H7 (cell line): Measurements from ENCODE around the gene SYCP1. TPM values are rescaled to one million over a fixed set of nuclear protein-coding genes. Genes with fewer than 3 reads are reported as not detected.
"Not testable (repeated sequence)": the region's sequence is repeated elsewhere in the genome, so short reads cannot be mapped to it uniquely, and the experiment has no call there.

ENCODE experiments used
- DNase-seq: peaks from one replicate; pipeline ENCODE4 v3.0.0; 2012
- H3K27me3 ChIP-seq: 2 replicates; pipeline ENCODE4 v1.6.0; 2011; ENCODE audit warnings: mild to moderate bottlenecking, low read length; ENCODE audit not compliant: control insufficient read depth, insufficient read depth
- H3K36me3 ChIP-seq: replicated peaks from 2 replicates; pipeline ENCODE4 v1.5.1; 2011; ENCODE audit warnings: low read length; ENCODE audit not compliant: control insufficient read depth, insufficient read depth
- H3K4me3 ChIP-seq: 2 replicates; pipeline ENCODE4 v1.5.1; 2011; ENCODE audit warnings: low read depth, mild to moderate bottlenecking, control low read depth, low read length, moderate library complexity; ENCODE audit not compliant: insufficient read depth
- total RNA-seq: library from RNA; depleted of rRNA; stranded (reverse); fragments of >200 nt; shearing (Covaris generic); gene quantifications from 2 replicates; pipeline ENCODE4 v1.2.3, GENCODE V29; 2014; rRNA removed

Gene SYCP1, protein sequence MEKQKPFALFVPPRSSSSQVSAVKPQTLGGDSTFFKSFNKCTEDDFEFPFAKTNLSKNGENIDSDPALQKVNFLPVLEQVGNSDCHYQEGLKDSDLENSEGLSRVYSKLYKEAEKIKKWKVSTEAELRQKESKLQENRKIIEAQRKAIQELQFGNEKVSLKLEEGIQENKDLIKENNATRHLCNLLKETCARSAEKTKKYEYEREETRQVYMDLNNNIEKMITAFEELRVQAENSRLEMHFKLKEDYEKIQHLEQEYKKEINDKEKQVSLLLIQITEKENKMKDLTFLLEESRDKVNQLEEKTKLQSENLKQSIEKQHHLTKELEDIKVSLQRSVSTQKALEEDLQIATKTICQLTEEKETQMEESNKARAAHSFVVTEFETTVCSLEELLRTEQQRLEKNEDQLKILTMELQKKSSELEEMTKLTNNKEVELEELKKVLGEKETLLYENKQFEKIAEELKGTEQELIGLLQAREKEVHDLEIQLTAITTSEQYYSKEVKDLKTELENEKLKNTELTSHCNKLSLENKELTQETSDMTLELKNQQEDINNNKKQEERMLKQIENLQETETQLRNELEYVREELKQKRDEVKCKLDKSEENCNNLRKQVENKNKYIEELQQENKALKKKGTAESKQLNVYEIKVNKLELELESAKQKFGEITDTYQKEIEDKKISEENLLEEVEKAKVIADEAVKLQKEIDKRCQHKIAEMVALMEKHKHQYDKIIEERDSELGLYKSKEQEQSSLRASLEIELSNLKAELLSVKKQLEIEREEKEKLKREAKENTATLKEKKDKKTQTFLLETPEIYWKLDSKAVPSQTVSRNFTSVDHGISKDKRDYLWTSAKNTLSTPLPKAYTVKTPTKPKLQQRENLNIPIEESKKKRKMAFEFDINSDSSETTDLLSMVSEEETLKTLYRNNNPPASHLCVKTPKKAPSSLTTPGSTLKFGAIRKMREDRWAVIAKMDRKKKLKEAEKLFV
- total RNA-seq, result not detected in 2 replicates

DNA sequence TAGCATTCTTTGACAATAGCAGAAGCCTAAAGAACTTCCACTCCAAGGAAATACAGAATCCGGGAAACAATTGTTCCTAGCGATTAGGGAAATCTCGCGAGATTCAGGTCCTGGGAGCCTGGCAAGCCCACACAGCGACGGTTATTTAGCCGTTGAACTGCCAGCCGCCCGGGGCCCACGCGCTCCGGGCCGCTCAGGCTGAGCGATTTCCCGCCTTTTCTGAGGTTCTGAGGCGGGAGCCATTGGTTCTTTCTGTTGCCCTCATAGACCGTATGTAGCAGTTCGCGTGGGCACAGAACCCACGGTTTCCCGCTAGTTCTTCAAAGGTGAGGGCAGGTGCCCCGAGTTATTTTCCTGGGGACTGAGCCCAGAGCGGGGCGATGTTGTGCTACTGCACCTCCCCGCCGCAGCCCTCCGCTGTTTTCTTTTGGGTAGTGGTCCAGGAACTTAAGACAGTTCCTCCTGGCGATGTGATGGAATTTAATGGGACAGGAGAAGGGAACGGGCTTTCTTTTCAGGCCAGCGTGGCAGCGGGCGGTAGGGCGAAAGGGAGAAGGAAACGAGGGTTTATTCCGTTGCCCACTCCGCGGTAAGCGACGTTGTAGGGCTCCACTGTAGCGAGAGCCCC, at the start of gene SYCP1:
Gene SYCP1 (plus strand): TSS at position 171 of the 628 bp plus-strand sequence. CDS start 602 bp downstream, outside the sequence.
- no peaks in the 10 kb centered on the region for H3K36me3 ChIP-seq
- peak; percentile 7 for DNase-seq
- H3K4me3 ChIP-seq, result peak within 1 kb of the TSS; percentile 22
- peaks cover 27% of the 10 kb centered on the region for H3K27me3 ChIP-seq

- Histone ChIP-seq H3K4me3 (no peak overlapping the region), H3K27me3 (no peaks in the 10 kb centered on the region), H3K36me3 (no peaks in the 10 kb centered on the region)
- no peak for DNase-seq
Measured at GRCh38 chr1:114819869-114820268, 34.8 kb upstream of the SYCP1 start.

DNA sequence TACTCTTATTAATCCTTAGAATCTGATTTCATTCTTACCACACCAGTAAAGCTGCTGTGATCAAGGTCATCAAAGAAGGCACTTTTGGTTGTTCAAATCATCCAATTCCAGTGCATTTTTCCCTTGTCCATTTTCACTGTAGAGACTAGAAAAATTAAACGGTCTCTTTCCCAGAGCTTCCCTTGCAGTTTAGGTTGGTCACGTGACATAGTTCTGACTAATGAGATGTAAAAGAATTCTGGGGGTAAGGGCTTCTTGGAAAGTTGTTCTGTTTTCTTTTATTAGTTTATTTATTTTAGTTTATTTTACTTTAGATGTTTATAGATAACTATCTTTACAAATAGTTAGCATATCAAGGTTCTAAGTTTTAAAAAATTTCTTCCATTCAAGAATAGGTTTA, 34.3 kb upstream of the SYCP1 start:
- H3K36me3 ChIP-seq, result no peaks in the 10 kb centered on the region
- H3K4me3 ChIP-seq, result no peak overlapping the region
- DNase-seq, result no peak
- H3K27me3 ChIP-seq, result no peaks in the 10 kb centered on the region

GRCh38 chr1:114821978-114822377, 32.7 kb upstream of the SYCP1 start:
- Histone ChIP-seq H3K36me3 (no peaks in the 10 kb centered on the region), H3K4me3 (no peak overlapping the region), H3K27me3 (no peaks in the 10 kb centered on the region)
- DNase-seq, result no peak

DNA sequence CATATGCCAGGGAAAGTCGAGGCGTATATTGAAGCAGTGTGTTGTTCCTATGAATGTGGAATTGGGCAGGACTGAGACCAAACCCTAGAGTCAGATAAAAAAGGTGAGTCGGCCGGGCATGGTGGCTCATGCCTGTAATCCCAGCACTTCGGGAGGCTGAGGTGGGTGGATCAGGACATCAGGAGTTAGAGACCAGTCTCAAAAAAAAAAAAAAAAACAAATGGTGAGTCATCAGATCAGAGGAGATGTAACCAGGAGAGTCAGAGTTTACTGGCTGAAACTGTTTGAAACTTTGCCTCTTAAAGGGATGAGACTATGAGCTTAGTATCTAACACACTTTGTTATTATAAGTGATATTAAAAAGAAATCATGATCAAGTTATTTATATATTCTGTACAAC, 26.4 kb upstream of the SYCP1 start:
- no peak for DNase-seq
- no peaks in the 10 kb centered on the region for H3K36me3 ChIP-seq
- H3K27me3 ChIP-seq, result no peaks in the 10 kb centered on the region
- no peak overlapping the region for H3K4me3 ChIP-seq

GRCh38 chr1:114830075-114830474, 24.6 kb upstream of the SYCP1 start:
- DNase-seq, H3K4me3 ChIP-seq, H3K27me3 ChIP-seq, H3K36me3 ChIP-seq: not testable (repeated sequence)

DNA sequence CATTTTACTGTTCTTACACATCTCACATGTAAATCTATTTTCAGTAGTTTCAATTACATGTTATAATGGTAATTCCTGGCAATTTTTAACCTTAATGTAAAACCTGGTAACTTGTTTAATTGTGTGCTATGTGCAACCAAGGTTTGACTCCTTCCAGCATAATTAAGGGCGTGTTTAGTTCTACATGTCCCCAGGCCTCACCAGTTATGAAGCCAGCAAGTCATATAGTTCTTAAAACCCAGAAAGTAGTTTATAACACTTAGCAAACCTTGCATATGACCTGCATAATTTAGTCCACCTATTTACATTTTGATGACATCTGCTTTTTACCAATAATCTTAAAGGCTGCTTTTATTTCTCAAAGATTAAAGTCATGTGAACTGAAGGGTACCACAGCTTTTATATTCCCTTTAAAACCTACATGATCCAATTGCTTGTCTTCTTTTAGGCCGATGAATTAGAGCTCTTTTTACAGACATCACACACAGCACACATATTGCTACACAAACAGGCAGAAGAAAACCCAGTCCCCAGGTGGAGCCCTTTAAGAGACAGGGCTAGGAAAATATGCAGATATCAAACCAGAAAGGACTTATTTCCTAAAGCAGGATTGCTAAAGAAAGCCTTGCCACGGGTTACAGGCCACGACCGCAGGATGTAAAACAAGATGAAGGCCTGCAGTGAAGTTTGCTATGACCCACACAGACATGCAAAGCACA, 23.2 kb upstream of the SYCP1 start:
- H3K27me3 ChIP-seq, result no peaks in the 10 kb centered on the region; the same call in 1 of the 2 replicates
- H3K36me3 ChIP-seq, result no peaks in the 10 kb centered on the region
- H3K4me3 ChIP-seq, result no peak overlapping the region
- no peak for DNase-seq

GRCh38 chr1:114832057-114832456, 22.6 kb upstream of the SYCP1 start:
- H3K27me3 ChIP-seq, result no peaks in the 10 kb centered on the region; the same call in 1 of the 2 replicates
- no peak for DNase-seq
- no peak overlapping the region for H3K4me3 ChIP-seq
- no peaks in the 10 kb centered on the region for H3K36me3 ChIP-seq

DNA sequence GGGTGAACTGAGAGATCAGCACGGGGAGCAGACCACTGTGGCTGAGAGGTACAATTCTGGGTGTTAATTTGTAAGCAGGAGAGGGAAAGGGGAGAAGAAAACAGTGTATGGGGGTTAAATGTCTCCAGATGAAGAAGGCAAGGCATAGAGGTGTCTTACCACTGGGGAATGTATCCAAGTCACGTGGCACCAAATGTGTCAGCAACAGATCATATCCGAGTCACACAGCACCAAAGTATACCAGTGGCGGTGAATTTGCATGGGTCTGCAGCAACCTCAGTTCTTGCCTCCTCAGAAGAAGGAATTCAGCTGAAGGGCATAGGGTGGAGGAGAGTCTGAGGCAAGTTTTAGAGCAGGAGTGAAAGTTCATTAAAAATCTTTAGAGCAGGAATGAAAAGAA, 21.2 kb upstream of the SYCP1 start:
- Histone ChIP-seq H3K27me3 (no peaks in the 10 kb centered on the region; the same call in 1 of the 2 replicates), H3K36me3 (no peaks in the 10 kb centered on the region), H3K4me3 (no peak overlapping the region)

DNA sequence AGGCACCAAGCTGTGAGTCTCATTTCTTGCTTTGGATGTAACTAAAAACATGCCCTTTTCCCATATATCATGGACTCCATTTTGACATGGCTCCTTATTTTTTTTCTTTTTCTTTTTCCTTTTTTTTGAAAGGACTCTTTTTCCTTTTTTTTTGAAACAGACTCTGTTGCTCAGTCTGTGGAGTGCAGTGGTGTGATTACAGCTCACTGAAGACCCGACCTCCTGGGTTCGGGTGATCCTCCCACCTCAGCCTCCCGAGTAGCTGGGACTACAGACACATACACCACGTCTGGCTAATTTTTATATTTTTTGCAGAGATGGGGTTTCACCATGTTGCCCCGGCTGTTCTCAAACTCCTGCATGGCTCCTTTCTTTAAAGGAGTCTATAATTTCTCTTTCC, 10.4 kb upstream of the SYCP1 start:
- no peak for DNase-seq
- Histone ChIP-seq H3K27me3 (no peaks in the 10 kb centered on the region), H3K36me3 (no peaks in the 10 kb centered on the region), H3K4me3 (no peak overlapping the region)

More for the DNA sequence above, 21.2 kb upstream of the SYCP1 start:
- DNase-seq, result no peak

GRCh38 chr1:114853584-114853983, 1.1 kb upstream of the SYCP1 start:
- peaks cover 27% of the 10 kb centered on the region for H3K27me3 ChIP-seq
- no peak overlapping the region for H3K4me3 ChIP-seq
- DNase-seq, result no peak
- H3K36me3 ChIP-seq, result no peaks in the 10 kb centered on the region

DNA sequence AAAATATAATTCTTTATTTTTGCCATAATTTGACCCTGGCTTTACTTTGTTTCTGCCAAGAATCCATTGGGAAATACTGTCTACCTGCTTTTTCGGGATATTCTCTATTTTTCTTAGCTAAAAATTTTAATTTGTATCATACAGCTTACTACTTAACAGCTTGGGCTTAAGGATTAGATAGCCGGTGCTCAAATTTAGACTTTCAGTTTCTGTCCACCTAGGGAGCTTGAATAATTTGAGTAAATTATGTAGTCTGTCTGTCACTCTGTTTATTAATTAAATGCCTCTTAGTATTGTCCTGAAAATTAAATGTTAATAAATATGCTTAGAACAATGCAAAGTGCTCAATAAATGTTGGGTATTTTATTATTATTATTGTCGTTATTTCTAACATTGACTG, 6.7 kb downstream of the SYCP1 start:
- H3K36me3 ChIP-seq, result no peaks in the 10 kb centered on the region

GRCh38 chr1:114892194-114892918, 37.7 kb downstream of the SYCP1 start:
- Histone ChIP-seq H3K4me3 (no peak overlapping the region), H3K27me3 (no peaks in the 10 kb centered on the region), H3K36me3 (no peaks in the 10 kb centered on the region)
- DNase-seq, result peak; percentile 28

More for the DNA sequence above, 6.7 kb downstream of the SYCP1 start:
- Histone ChIP-seq H3K4me3 (no peak overlapping the region), H3K27me3 (peaks cover under 1% of the 10 kb centered on the region; the same call in 1 of the 2 replicates)
- no peak for DNase-seq
